NCI-H226 (cell line): ENCODE data around the gene CACNA2D1.

ENCODE experiments used
- DNase-seq: peaks from one replicate; pipeline ENCODE4 v3.0.0-alpha.2; 2015

The CACNA2D1 gene

DNA sequence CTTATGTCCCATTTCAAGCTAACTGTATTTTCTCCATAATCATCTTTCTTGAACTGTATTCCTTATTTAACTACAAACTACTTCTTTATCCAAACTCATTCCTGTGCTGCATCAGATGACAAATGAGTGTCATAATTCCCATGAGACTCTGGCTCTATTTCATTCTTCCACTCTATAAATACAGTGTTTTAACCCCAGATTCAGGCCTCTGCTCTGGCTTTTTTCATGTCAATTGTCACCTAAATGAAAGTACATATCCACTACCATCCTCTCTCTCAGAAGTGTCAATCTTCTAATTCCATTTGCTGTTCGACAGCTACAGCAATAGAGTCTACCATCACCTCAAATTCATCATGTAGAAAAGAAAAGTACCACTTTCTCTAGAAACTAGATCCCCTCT lies 172.7 kb downstream of the CACNA2D1 start:
- no peak for DNase-seq

DNA sequence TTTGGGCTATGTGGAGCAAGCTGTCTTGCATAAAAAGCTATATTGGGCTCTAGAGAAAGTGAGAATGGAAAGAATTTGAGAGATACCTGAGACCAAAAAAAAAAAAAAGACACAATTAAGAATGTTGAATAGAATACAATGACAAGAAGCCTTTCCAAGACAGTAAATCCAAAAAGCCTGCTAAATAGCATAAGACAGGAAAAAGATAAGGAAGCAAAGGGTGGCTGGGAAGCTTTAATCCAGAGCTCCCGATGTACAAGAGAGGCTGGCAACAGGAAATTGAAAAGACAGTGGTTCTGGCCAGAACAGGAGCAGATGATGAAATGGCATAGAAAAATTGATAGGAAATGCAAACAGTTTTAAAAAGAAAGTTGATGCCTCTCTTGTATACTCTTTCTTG lies 174.9 kb downstream of the CACNA2D1 start:
- DNase-seq = no peak

GRCh38 chr7:82266081-82266480 lies 177.5 kb downstream of the CACNA2D1 start:
- DNase-seq = no peak

GRCh38 chr7:82264783-82265305 lies 178.7 kb downstream of the CACNA2D1 start:
- DNase-seq = no peak

GRCh38 chr7:82263920-82264782 lies 179.4 kb downstream of the CACNA2D1 start:
- DNase-seq = no peak

- no peak for DNase-seq
Measured at GRCh38 chr7:82258181-82258580, 185.4 kb downstream of the CACNA2D1 start.

- no peak for DNase-seq
Measured at GRCh38 chr7:82257118-82257695, 186.4 kb downstream of the CACNA2D1 start.

DNA sequence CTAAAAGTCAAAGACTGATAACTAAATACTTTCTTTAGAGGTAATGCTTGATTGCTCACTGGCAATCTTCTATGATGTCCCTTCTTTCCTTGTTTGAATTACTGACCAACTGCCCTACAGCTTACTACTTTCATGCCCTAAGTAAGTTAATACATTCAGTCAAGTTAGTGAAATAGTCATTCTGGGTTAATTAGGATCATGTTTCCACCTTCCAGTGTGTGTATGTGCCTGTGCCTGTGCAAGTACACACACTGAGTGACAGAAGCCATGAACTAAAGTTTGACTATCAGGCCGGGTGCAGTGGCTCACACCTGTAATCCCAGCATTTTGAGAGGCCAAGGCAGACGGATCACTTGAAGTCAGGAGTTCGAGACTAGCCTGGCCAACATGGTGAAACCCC lies 187.9 kb downstream of the CACNA2D1 start:
- DNase-seq = no peak

- DNase-seq = no peak
Measured at GRCh38 chr7:82250598-82250997, 193.0 kb downstream of the CACNA2D1 start.

- no peak for DNase-seq
Measured at GRCh38 chr7:82249979-82250378, 193.6 kb downstream of the CACNA2D1 start.

DNA sequence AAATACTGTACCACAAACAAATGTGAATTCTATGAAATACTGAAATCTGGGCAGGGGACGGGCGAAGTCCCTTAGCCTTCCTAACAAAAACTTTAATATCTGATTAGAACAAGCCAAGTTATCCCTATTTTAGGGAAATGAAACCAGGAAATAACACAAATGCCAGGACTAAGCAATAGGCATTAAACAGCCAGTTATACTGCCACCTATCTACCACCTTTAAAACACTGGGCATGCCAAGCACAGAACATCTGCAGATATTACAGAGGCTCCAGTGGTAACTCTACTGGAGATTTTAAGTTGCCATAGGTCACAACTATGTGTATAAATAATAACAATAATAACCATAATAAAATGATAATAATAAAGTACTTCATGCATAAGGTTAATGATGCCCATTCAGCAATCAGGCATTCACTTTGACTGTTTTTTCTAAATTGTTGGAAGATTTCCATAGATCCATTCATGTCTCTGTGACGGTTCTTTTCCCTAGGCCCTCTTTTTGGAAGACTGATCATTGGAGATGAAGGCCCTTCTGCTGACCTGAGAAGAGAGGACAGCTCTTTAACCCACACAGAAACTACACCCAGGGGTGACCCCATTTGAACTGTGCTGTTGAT lies 195.7 kb downstream of the CACNA2D1 start:
- peak; percentile 9 for DNase-seq

DNA sequence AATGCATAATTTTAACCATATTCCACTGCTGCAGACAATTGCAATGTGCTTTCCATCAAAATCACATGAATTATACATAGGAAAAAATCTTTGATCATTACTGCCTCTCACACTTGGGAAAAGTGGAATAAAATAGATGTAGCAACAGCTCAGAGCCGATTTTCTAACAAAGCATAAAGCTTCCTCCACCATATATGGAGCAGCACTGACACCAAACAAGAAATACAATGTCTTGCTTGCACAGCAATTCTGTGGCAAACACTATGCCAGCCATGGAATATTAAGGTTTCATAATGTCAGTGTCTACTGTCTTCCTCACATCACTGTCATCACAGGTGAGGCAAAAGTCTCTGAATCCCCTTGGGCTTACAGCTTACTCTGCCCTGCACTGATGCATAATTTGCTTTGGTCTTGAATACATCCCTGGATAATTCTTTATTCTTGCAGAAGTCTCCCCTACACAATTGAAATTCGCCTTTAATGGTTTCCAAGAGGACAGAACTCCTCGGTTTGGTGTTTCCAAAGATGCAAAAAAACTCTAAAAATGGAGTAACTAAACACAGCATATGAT lies 198.5 kb downstream of the CACNA2D1 start:
- DNase-seq = no peak

DNA sequence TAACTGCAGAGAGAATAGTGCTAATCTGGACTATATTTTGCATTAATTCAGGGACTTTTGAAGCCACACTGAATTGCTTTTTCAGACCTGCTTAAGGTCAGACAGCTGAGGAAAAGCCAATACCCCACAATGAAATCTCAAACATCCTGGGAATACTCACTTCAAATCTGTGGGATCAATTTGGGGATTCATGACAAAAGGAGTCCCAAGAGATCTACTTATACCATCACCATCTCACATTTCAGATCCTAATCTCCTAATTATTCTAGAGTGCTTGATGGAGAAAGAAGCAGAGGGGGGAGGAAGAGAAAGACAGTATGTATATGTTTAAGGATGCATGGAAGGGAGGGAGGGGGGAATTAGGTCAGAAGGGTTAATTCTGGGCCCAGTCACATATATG lies 202.2 kb downstream of the CACNA2D1 start:
- DNase-seq = no peak

DNA sequence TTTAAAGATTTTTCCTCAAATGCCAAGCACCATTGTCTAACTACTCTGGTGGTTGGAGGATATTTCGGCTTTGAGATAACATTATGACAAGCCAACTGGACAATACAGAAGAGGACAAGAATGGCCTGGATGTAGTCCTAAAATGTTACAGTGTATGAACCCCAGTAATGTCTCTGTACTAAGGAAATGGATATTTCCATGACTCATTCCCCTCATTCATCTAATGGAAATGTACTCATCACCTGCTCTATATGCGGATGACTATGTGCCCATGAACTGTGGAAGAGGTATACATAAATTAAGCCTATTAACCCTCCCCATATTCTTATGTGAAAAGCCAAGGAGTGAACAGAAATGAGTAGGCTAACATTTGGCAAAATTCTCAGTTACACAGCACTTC lies 207.9 kb downstream of the CACNA2D1 start:
- DNase-seq = peak; percentile 42

GRCh38 chr7:82234457-82235049 lies 209.0 kb downstream of the CACNA2D1 start:
- no peak for DNase-seq

DNA sequence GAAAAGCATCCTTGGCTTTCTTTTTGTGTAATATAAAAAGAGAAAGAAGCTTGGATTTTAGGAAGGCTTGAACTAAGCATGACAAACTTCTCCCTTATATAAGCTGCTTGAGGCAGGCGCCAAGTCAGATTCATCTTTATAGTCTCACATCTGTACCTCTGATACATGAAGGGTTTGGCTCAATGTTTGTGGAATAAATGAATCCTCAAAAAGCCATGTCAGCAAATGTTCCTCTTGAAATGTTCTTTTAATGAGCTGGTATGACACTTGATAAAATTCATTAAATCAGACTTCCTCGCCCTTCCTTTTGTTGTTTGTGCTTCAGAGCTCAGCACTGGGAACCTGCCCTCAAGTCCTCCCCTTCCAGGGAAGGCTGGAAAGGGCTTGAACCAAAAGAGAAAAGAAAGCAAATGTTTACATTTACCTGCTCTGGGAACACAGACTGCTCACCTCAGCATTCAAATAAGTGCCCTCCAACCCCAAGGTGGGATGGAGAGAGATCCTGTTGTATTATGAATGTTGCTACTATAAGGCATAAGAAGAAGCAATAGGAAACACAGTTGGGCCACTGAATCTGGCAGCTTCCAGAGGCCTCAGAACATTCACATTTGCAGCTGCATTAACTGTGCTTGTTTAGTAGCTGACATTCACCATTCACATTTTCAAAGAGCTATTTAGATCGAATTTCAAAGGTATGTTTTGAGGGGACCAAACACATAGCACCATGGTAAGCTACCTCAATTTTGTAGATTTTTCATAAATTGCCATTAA lies 212.6 kb downstream of the CACNA2D1 start:
- DNase-seq = no peak

GRCh38 chr7:82229164-82229563 lies 214.4 kb downstream of the CACNA2D1 start:
- no peak for DNase-seq

DNA sequence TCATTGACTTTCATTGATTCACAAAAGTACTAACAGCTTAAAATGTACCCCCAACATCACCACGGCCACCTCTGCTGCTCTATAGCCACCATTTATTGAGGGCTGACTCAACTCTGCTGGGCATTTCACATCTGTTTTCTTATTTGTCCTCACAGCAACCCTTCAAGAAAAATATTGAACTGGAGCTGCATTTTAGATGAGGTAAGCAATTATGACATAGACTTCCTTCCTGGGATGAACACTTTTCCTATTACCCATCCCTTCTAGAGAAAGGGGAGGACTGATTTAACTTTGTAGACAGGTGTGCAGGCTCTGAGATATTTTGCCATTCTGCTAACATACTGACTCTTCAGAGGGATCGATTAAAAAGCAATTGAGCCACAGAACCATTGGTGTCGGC lies 217.4 kb downstream of the CACNA2D1 start:
- DNase-seq = no peak

GRCh38 chr7:82224529-82224928 lies 219.0 kb downstream of the CACNA2D1 start:
- no peak for DNase-seq

DNA sequence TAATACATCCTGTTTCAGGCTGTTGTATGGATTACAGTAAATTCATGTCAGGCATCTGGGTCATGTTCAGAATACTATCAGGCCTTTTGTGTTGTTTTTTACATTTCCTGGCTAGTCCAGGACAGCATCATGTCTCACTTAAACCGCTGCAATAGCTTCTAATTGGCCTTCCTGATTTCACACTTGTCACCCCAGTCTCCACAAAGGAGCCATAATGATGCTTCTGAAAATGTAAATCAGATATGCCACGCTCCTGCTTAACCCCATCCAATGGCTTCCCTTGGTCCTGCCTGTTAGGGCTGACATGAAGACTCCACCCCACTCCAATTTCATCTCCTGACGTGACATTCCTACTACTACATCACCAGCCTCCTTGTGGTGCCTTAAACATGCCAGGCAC lies 220.0 kb downstream of the CACNA2D1 start:
- no peak for DNase-seq

DNA sequence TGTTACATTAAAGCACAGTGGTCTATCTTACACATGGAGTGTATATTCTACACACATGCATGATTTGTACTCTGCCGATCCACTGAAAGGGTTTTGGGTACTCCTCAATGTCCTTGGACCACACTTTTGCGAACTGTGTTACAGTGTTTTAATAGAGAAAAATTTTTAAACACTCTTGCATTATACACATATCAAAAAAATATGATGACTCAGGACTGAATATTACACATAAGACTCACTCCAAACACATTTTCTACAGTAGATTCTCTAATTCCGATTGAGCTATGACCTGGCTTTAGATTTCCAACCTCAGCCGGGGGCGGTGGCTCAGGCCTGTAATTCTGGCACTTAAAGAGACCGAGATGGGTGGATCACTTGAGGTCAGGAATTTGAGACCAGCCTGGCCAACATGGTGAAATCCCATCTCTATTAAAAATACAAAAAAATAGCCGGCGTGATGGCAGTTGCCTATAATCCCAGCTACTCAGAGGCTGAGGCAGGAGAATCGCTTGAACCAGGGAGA lies 222.4 kb downstream of the CACNA2D1 start:
- DNase-seq = peak; percentile 29

DNA sequence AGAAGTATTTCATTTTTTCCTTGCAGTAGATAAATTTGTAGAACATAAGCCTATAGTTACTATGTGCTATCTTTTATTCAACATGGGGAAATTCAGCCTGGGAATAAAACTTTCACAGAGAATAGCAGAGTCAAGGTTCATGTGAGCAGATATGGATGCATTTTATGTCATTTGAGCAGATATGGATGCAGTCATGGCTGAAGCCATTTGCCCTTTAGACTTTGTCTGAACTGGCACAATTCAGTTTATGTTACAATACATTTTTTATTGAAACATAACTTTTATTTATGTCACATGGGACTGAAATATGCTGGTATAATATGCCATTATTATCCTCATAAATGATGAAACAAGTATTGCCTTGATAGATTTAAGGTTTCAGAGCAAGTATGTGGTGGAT lies 231.1 kb downstream of the CACNA2D1 start:
- no peak for DNase-seq
